Stimulated activated CD8-positive, alpha-beta memory T cell treated with anti-CD3 and anti-CD28 coated beads, Interleukin-2, amount 100 ng/mL, for 48 hours (primary cell): ENCODE results near the gene SLC28A2.
"Not testable (repeated sequence)": the region's sequence is repeated elsewhere in the genome, so short reads cannot be mapped to it uniquely, and the experiment has no call there.

Experiments
- DNase-seq, 2 donors: peaks; one replicate each; pipeline ENCODE4 v3.0.0-alpha.2; 2020; ENCODE audit warnings: low read depth in 2 of 2

SLC28A2 gene

GRCh38 chr15:45251888-45252287 lies at the start of gene SLC28A2:
TSS of gene SLC28A2 (plus strand) at chr15:45252234. CDS start at chr15:45253216, 982 bp downstream.
- no peak for DNase-seq

GRCh38 chr15:45203182-45203581 lies 48.9 kb upstream of the SLC28A2 start:
- no peak for DNase-seq

- DNase-seq: peak in 1 of 2 donors; percentile 54
Measured at GRCh38 chr15:45205192-45205591, 46.8 kb upstream of the SLC28A2 start.

GRCh38 chr15:45212493-45212892 lies 39.5 kb upstream of the SLC28A2 start:
- no peak for DNase-seq

- no peak for DNase-seq
Measured at GRCh38 chr15:45221053-45221599, 30.9 kb upstream of the SLC28A2 start.

GRCh38 chr15:45221967-45222366 lies 30.1 kb upstream of the SLC28A2 start:
- no peak for DNase-seq

- DNase-seq: no peak
Measured at GRCh38 chr15:45224621-45225217, 27.3 kb upstream of the SLC28A2 start.

- DNase-seq: no peak
Measured at GRCh38 chr15:45225506-45226273, 26.3 kb upstream of the SLC28A2 start.

GRCh38 chr15:45228931-45229330 lies 23.1 kb upstream of the SLC28A2 start:
- DNase-seq: no peak

- DNase-seq: no peak
Measured at GRCh38 chr15:45230245-45230965, 21.6 kb upstream of the SLC28A2 start.

GRCh38 chr15:45231132-45231531 lies 20.9 kb upstream of the SLC28A2 start:
- no peak for DNase-seq

GRCh38 chr15:45231864-45232562 lies 20.0 kb upstream of the SLC28A2 start:
- no peak for DNase-seq

GRCh38 chr15:45234562-45235235 lies 17.3 kb upstream of the SLC28A2 start:
- DNase-seq: no peak

- DNase-seq: not testable (repeated sequence)
Measured at GRCh38 chr15:45236806-45237205, 15.2 kb upstream of the SLC28A2 start.

GRCh38 chr15:45242289-45242688 lies 9.7 kb upstream of the SLC28A2 start:
- DNase-seq: no peak

- no peak for DNase-seq
Measured at GRCh38 chr15:45249125-45249780, 2.8 kb upstream of the SLC28A2 start.

- DNase-seq: no peak
Measured at GRCh38 chr15:45253330-45253729, 1.3 kb downstream of the SLC28A2 start.

- no peak for DNase-seq
Measured at GRCh38 chr15:45254405-45254804, 2.4 kb downstream of the SLC28A2 start.

- not testable (repeated sequence) for DNase-seq
Measured at GRCh38 chr15:45254824-45255223, 2.8 kb downstream of the SLC28A2 start.

GRCh38 chr15:45259796-45260195 lies 7.8 kb downstream of the SLC28A2 start:
- no peak for DNase-seq
